Measurements from ENCODE around the gene MCC.

- TF ChIP-seq POLR2A (IDR thresholded peaks at IDR 0.05; ENCODE audit: low read depth) (no peak), EP300 (IDR thresholded peaks at IDR 0.05) (no peak), CTCF (IDR thresholded peaks at IDR 0.05) (no peak), POLR2AphosphoS5 (IDR thresholded peaks at IDR 0.05) (no peak)
Observed at GRCh38 chr5:113190347-113190746, 297.9 kb downstream of the MCC start.
